Lower leg skin (tissue), 4 donors: ENCODE data around the gene CCDC57. TPM values are rescaled to one million over a fixed set of nuclear protein-coding genes. Genes with fewer than 3 reads are reported as not detected.

ENCODE experiments used
- DNase-seq, 2 donors: peaks; one replicate each; pipeline ENCODE4 v3.0.0-alpha.2; 2019; ENCODE audit warnings: low spot score in 2 of 2
- H3K4me3 ChIP-seq: fragments of 200-600 bp; sonication (generic); 2 replicates; pipeline ENCODE4 v1.5.1; 2017; ENCODE audit warnings: mild to moderate bottlenecking, low read depth; ENCODE audit not compliant: poor library complexity, severe bottlenecking
- POLR2A ChIP-seq, 2 donors: fragments of 450-650 bp; IDR thresholded peaks; one replicate each; pipeline ENCODE4 v1.6.1; 2016 to 2017; ENCODE audit warnings: antibody characterized with exemption in 2 of 2, mild to moderate bottlenecking in 1 of 2, moderate library complexity in 1 of 2
- WGBS, 2 donors: methylation state at CpG; one replicate each; pipeline ENCODE4 v1.1.5; 2018; 5-methylcytosine and 5-hydroxymethylcytosine counted together
- intact Hi-C: fragments of 100-400 bp; cut with DNase I; formaldehyde crosslinking; loops from one replicate; pipeline ENCODE4 v1.15.0; 2023; ENCODE audit warnings: low total_unique reads
- total RNA-seq, 4 donors: library from RNA; depleted of rRNA; stranded (reverse); fragments of >200 nt; gene quantifications; one replicate each; pipeline ENCODE4 v1.1.0, GENCODE V29; 2016
- TF ChIP-seq, protein P1 (sequence below), 3 donors: fragments of 450-650 bp; IDR thresholded peaks; one replicate each; pipeline ENCODE4 v1.5.1; 2016; ENCODE audit warnings: antibody characterized with exemption in 3 of 3, mild to moderate bottlenecking in 3 of 3, moderate library complexity in 2 of 3

The CCDC57 gene
- total RNA-seq, 4 donors from 2014 or later = 16.0 to 33.5 (median 31.5) TPM

DNA sequence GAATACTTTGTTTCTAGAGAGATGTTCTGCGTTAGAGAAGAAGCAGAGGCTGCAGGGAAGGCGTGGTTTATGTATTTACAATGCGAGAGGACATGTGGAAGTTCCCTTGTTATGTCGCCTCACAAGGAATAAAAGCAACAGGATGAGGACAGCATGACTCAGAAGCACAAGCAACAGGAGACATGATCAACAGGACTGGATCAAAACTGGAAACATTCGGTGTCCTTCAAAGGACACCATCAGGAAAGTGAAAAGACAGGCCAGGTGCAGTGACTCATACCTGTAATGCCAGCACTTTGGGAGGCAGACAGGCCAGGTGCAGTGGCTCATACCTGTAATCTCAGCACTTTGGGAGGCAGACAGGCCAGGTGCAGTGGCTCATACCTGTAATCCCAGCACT lies 52.6 kb downstream of the CCDC57 start:
- intact Hi-C loops = no loop called here
- no peak for TF ChIP-seq POLR2A (IDR thresholded peaks at IDR 0.05)
- TF ChIP-seq, protein P1, sequence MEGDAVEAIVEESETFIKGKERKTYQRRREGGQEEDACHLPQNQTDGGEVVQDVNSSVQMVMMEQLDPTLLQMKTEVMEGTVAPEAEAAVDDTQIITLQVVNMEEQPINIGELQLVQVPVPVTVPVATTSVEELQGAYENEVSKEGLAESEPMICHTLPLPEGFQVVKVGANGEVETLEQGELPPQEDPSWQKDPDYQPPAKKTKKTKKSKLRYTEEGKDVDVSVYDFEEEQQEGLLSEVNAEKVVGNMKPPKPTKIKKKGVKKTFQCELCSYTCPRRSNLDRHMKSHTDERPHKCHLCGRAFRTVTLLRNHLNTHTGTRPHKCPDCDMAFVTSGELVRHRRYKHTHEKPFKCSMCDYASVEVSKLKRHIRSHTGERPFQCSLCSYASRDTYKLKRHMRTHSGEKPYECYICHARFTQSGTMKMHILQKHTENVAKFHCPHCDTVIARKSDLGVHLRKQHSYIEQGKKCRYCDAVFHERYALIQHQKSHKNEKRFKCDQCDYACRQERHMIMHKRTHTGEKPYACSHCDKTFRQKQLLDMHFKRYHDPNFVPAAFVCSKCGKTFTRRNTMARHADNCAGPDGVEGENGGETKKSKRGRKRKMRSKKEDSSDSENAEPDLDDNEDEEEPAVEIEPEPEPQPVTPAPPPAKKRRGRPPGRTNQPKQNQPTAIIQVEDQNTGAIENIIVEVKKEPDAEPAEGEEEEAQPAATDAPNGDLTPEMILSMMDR (IDR thresholded peaks at IDR 0.05) = no peak
- WGBS, 2 donors = 61 to 63% methylated on average over 5 of the region's 5 CpGs
- no peak overlapping the region for H3K4me3 ChIP-seq
- DNase-seq = no peak

DNA sequence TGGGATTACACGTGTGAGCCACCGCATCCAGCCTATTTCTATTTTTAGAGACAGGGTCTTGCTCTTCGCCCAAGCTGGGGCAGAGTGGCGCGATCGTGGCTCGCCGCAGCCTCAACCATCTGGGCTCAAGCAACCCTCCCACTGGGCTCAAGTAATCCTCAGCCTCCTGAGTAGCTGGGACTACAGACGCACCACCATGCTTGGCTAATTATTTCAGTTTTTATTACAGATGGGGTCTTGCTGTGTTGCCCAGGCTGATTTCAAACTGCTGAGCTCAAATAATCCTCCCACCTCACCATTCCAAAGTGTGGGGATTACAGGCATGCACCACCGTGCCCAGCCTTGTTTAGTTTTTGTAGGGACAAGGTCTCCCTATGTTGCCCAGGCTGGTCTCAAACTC lies 53.8 kb downstream of the CCDC57 start:
- DNase-seq = no peak
- 88 to 92% methylated on average over 10 of the region's 10 CpGs for WGBS, 2 donors
- TF ChIP-seq, protein P1 (IDR thresholded peaks at IDR 0.05) = no peak
- no peak for TF ChIP-seq POLR2A (IDR thresholded peaks at IDR 0.05)
- H3K4me3 ChIP-seq = no peak overlapping the region
- intact Hi-C loops = no loop called here

DNA sequence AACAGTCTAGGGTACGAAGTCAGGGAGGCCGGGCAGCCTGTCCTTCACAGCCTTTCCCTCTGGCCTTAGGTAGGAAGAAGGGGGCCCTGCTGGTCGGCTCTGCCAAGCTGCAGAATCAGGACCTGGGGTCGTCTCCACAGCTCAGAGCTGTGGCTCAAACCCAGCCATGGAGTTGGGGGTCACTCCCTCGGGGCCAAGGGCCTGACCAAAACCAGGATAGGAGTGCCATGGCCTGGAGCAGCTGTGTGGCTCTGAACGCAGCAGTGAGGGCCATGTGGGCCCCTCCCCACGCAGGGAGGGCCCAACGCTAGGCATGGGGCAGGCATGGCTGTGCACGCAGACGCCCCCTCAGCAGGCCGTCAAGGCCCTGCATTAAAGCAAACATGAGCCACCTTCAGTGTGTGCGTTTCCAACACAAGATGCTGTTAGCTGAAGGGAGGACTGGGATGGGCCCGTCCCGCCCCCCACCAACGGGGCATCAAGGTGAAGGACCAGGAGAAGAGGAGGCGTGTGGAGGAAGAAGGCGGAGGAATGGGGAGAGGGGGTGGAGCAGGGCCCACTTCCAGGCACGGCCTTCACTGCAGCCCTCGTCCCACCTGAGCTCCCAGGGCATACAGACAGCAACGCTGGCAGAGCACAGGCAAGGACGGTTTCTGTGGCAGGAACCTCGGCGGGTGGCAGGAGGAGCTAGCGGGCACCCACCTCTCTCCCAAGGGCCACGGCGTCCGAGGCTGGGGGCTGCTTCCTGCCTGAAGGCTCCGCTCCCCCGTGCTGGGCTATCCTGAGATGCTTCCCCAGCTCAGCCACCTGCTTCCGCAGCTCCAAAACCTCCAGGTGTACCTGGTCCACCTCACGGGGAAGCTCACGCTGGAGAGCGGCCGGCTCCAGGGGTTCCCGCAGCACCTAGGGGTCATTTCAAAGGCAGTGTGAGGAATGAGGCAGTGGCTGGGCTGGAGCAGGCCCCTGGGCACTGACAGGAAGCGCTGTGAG lies 55.3 kb downstream of the CCDC57 start:
- TF ChIP-seq POLR2A (IDR thresholded peaks at IDR 0.05) = no peak
- TF ChIP-seq, protein P1 (IDR thresholded peaks at IDR 0.05) = no peak
- intact Hi-C loops = no loop called here
- DNase-seq = no peak
- 87 to 89% methylated on average over 34 of the region's 36 CpGs for WGBS, 2 donors
- H3K4me3 ChIP-seq = no peak overlapping the region

DNA sequence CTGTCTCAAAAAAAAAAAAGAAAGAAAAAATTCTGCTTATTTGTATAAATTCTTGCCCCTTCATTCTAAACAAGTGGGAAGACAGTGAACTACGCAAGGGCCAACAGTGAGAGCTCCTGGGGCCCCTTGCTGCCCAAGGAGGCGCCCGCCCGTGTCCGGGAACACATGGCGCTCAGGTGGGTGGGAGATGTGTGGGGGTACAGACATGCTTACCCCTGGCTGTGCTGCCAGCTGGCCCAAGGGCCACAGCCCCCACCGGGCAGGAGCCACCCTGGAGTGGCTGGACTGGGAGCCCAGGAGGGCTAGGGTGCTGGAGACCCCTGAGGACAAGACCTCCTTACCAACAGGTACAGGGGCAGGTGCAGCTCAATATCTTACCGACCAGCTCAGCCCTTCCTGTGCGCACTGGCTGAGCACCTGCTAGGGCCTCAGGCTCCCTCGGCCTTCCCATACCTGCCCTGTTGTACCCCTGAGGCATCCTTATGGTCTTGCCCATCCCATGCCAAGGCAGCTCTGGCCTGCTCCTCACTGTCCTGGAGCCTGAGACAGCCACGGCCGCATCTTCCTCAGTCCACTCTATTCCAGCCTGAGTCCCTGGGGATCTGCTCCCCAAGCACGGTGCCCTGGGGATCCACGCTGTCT lies 56.2 kb downstream of the CCDC57 start:
- intact Hi-C loops = no loop called here
- WGBS, 2 donors = 92 to 99% methylated on average over 12 to 14 of the region's 14 CpGs
- TF ChIP-seq, protein P1 (IDR thresholded peaks at IDR 0.05) = no peak
- TF ChIP-seq POLR2A (IDR thresholded peaks at IDR 0.05) = no peak
- H3K4me3 ChIP-seq = no peak overlapping the region
- no peak for DNase-seq

DNA sequence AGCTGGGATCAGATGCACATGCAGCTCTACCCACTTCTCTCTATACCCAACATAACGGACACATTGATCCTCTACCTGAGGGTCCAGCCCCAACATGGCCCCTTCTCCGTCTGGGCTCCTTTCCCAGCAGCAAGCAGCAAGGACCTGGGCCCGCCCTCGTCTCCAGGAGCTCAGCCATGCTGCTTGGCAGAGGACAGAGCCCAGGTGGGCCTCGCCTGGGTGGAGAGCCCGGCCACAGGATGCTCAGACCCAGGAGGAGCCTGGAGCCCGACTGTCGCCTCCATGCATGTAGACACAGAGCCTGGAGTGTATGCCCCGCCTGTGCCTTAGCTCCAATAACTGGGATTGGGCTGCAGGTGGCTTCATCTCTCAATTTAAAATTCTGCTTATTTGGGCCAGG lies 57.0 kb downstream of the CCDC57 start:
- no peak overlapping the region for H3K4me3 ChIP-seq
- TF ChIP-seq, protein P1 (IDR thresholded peaks at IDR 0.05) = no peak
- TF ChIP-seq POLR2A (IDR thresholded peaks at IDR 0.05) = no peak
- no peak for DNase-seq
- WGBS, 2 donors = 93 to 97% methylated on average over 9 of the region's 9 CpGs
- intact Hi-C loops = loop anchor here (2.0 kb wide), 1 partner anchor 127 kb away; no protein-coding TSS in a partner anchor
